GM12878 (cell line): ENCODE results near the gene KRT72. TPM values are rescaled to one million over a fixed set of nuclear protein-coding genes. Genes with fewer than 3 reads are reported as not detected.

Source experiments
- ATAC-seq: fragments of 200-7000 bp; cut with Tn5 transposase; 3 replicates; pipeline ENCODE4 v1.9.1; 2020; ENCODE audit warnings: mild to moderate bottlenecking, moderate library complexity
- BruUV-seq: library from RNA; stranded (reverse); fragments of 400-500 nt; replicated peaks from 2 replicates; lab custom pipeline; 2021; lab: Mats Ljungman, UMichigan
- CTCF ChIA-PET: fragments of 300-600 bp; sonication (Branson Sonifier 250); formaldehyde crosslinking; extraction: SDS; loops from one replicate; lab custom pipeline; 2021; ENCODE audit warnings: inconsistent platforms; lab: Yijun Ruan, JAX
- POLR2A ChIA-PET: fragments of 350-600 bp; formaldehyde crosslinking; extraction: SDS; loops from one replicate; lab custom pipeline; 2021; ENCODE audit warnings: inconsistent platforms; lab: Charles Lee
- RAD21 ChIA-PET: fragments of 300-600 bp; sonication (Branson Sonifier 250); formaldehyde crosslinking; loops from one replicate; lab custom pipeline; 2023; ENCODE audit warnings: antibody characterized with exemption; ENCODE audit not compliant: unreplicated experiment; lab: Charles Lee
- SMC1A ChIA-PET: fragments of 300-600 bp; sonication (Branson Sonifier 250); formaldehyde crosslinking; loops from one replicate; lab custom pipeline; 2023; ENCODE audit not compliant: unreplicated experiment, uncharacterized antibody; lab: Charles Lee
- DNase-seq: peaks from one replicate; pipeline ENCODE4 v3.0.0-alpha.2; 2011; ENCODE audit warnings: low read depth, low spot score
- FAIRE-seq: peaks from 3 replicates; lab custom pipeline; 2011; peaks lifted over from hg19 to GRCh38; lab: Jason Lieb, UNC
- H2AFZ ChIP-seq: 2 replicates; pipeline ENCODE4 v1.6.0; 2011; ENCODE audit warnings: low read depth, low read length, control low read depth; ENCODE audit not compliant: control insufficient read depth
- H3K27ac ChIP-seq: 2 replicates; pipeline ENCODE4 v1.5.1; 2011; ENCODE audit warnings: control low read depth; ENCODE audit not compliant: control insufficient read depth, insufficient read depth
- H3K27me3 ChIP-seq, 2 experiments: replicated peaks in 1 of 2; 2 replicates each; pipeline versions ENCODE4 v1.6.0 to v1.6.1; 2011; ENCODE audit warnings: low read length in 1 of 2; ENCODE audit not compliant: control insufficient read depth in 2 of 2, insufficient read depth in 2 of 2
- H3K36me3 ChIP-seq, 2 experiments: 2 replicates each; pipeline ENCODE4 v1.5.1; 2011; ENCODE audit warnings: low read length in 1 of 2; ENCODE audit not compliant: control insufficient read depth in 2 of 2, insufficient read depth in 2 of 2
- H3K4me1 ChIP-seq: 2 replicates; pipeline ENCODE4 v1.6.1; 2011; ENCODE audit warnings: mild to moderate bottlenecking, low read length, moderate library complexity, mixed read lengths; ENCODE audit not compliant: control insufficient read depth, insufficient read depth
- H3K4me2 ChIP-seq: 2 replicates; pipeline ENCODE4 v1.6.0; 2011; ENCODE audit warnings: control low read depth; ENCODE audit not compliant: control insufficient read depth, insufficient read depth
- H3K4me3 ChIP-seq: fragments of 200-600 bp; sonication (generic); 2 replicates; pipeline ENCODE4 v1.5.1; 2016
- H3K79me2 ChIP-seq: 2 replicates; pipeline ENCODE4 v1.6.0; 2011; ENCODE audit warnings: low read length; ENCODE audit not compliant: control insufficient read depth, insufficient read depth
- H3K9ac ChIP-seq: 2 replicates; pipeline ENCODE4 v1.8.0; 2011; ENCODE audit warnings: low read length, control low read depth, mixed read lengths; ENCODE audit not compliant: control insufficient read depth, insufficient read depth
- H3K9me3 ChIP-seq: replicated peaks from 3 replicates; pipeline ENCODE4 v1.5.1; 2011; ENCODE audit warnings: mild to moderate bottlenecking, low read length; ENCODE audit not compliant: control insufficient read depth, insufficient read depth
- H4K20me1 ChIP-seq: 2 replicates; pipeline ENCODE4 v1.6.0; 2011; ENCODE audit not compliant: control insufficient read depth, insufficient read depth
- CBFB ChIP-seq: IDR thresholded peaks from 2 replicates; pipeline ENCODE4 v1.6.1; 2016; ENCODE audit warnings: antibody characterized with exemption, low read depth
- CHD1 ChIP-seq: IDR thresholded peaks from 2 replicates; pipeline ENCODE4 v1.6.1; 2012; ENCODE audit warnings: low read depth, low read length, improper control_type of control experiment
- EGR1 ChIP-seq, 2 experiments: IDR thresholded peaks; 1 replicate in 1 of 2; 2 replicates in 1 of 2; pipeline ENCODE4 v1.6.1; 2011 to 2012; ENCODE audit warnings: low read depth in 2 of 2, low read length in 2 of 2, borderline replicate concordance in 1 of 2, mild to moderate bottlenecking in 1 of 2, moderate library complexity in 1 of 2
- EP300 ChIP-seq, 2 experiments: fragments of 150-350 bp in 1 of 2; IDR thresholded peaks; 2 replicates each; pipeline ENCODE4 v1.6.1; 2011 to 2012; ENCODE audit warnings: low read depth in 2 of 2, low read length in 2 of 2, borderline replicate concordance in 1 of 2, improper control_type of control experiment in 1 of 2, inconsistent platforms in 1 of 2; ENCODE audit not compliant: control insufficient read depth in 1 of 2
- HSF1 ChIP-seq: fragments of 150-350 bp; IDR thresholded peaks from 2 replicates; pipeline ENCODE4 v1.6.1; 2014; ENCODE audit warnings: mild to moderate bottlenecking, low read depth, low read length
- IRF4 ChIP-seq: IDR thresholded peaks from 2 replicates; pipeline ENCODE4 v1.6.1; 2011; ENCODE audit warnings: low read depth, low read length
- KDM1A ChIP-seq: fragments of 200-600 bp; sonication (generic); IDR thresholded peaks from 2 replicates; pipeline ENCODE4 v1.6.1; 2016; ENCODE audit warnings: borderline replicate concordance
- MYC ChIP-seq: IDR thresholded peaks from 2 replicates; pipeline ENCODE4 v1.6.1; 2011; ENCODE audit warnings: mild to moderate bottlenecking, low read length, moderate library complexity, inconsistent platforms; ENCODE audit not compliant: insufficient read depth, insufficient replicate concordance, insufficient read length, severe bottlenecking
- POLR2AphosphoS5 ChIP-seq: IDR thresholded peaks from 2 replicates; pipeline ENCODE4 v1.6.1; 2011; ENCODE audit warnings: mild to moderate bottlenecking, low read length, inconsistent platforms
- RAD51 ChIP-seq: fragments of 450-650 bp; IDR thresholded peaks from 2 replicates; pipeline ENCODE4 v1.6.1; 2016; ENCODE audit warnings: moderate library complexity, mild to moderate bottlenecking, inconsistent platforms
- RB1 ChIP-seq: fragments of 450-650 bp; formaldehyde crosslinking; IDR thresholded peaks from 2 replicates; pipeline ENCODE4 v1.6.1; 2017; ENCODE audit warnings: mild to moderate bottlenecking, borderline replicate concordance
- SREBF2 ChIP-seq: IDR thresholded peaks from 2 replicates; pipeline ENCODE4 v1.6.1; 2012; ENCODE audit warnings: mild to moderate bottlenecking, low read length
- TCF12 ChIP-seq: IDR thresholded peaks from 2 replicates; pipeline ENCODE4 v1.6.1; 2011; ENCODE audit warnings: low read depth, mild to moderate bottlenecking, low read length
- TCF3 ChIP-seq: IDR thresholded peaks from 2 replicates; pipeline ENCODE4 v1.6.1; 2012; ENCODE audit warnings: low read depth, mild to moderate bottlenecking, low read length, borderline replicate concordance; ENCODE audit not compliant: insufficient read depth
- ZBED1 ChIP-seq: IDR thresholded peaks from 2 replicates; pipeline ENCODE4 v1.6.1; 2016; ENCODE audit warnings: borderline replicate concordance
- ZNF274 ChIP-seq: IDR thresholded peaks from one replicate; pipeline ENCODE4 v1.8.0; 2011; ENCODE audit not compliant: insufficient read length, insufficient read depth
- ZNF592 ChIP-seq: fragments of 450-650 bp; IDR thresholded peaks from 2 replicates; pipeline ENCODE4 v1.6.1; 2017; ENCODE audit warnings: mild to moderate bottlenecking, moderate library complexity
- WGBS: methylation state at CpG from one replicate; pipeline ENCODE4 v1.1.6; 2016; ENCODE audit warnings: low lambda C conversion rate; ENCODE audit not compliant: insufficient replicate concordance, insufficient coverage; ENCODE audit errors: missing lambda C conversion rate; 5-methylcytosine and 5-hydroxymethylcytosine counted together
- in situ Hi-C: fragments of 300-500 bp; cut with MboI; formaldehyde crosslinking; loops from 9 replicates; pipeline ENCODE4 v1.14.3; 2018; ENCODE audit warnings: mixed read lengths
- intact Hi-C: fragments of 100-400 bp; cut with micrococcal nuclease; formaldehyde crosslinking; loops from one replicate; pipeline ENCODE4 v1.14.2; 2022; ENCODE audit not compliant: unreplicated experiment
- polyA plus RNA-seq, 11 experiments: library from polyadenylated mRNA; depleted of rRNA in 4 of 11; unstranded in 6 of 11; stranded (reverse) in 5 of 11; fragments of >200 nt; fragmentation: Nextera tagmentation in 4 of 11; fragmentation: Illumina TruSeq in 1 of 11; extraction: Ambion mirVana in 4 of 11; extraction: Trizol in 1 of 11; gene quantifications; 1 replicate in 1 of 11; 2 replicates in 10 of 11; pipeline versions ENCODE4 v1.2.1 to v1.2.3, GENCODE V29; 2011 to 2016; ENCODE audit warnings: inconsistent platforms in 2 of 11, missing spikeins in 2 of 11, low read depth in 1 of 11
- total RNA-seq, 4 experiments: library from RNA; depleted of rRNA in 3 of 4; stranded (reverse); fragments of >200 nt in 3 of 4; fragmentation: Illumina TruSeq in 1 of 4; extraction: Trizol in 1 of 4; gene quantifications; 2 replicates each; pipeline versions ENCODE4 v1.2.1 to v1.2.3, GENCODE V29; 2013 to 2021
- TF ChIP-seq, protein P1 (sequence below): fragments of 450-650 bp; IDR thresholded peaks from 2 replicates; pipeline ENCODE4 v1.6.1; 2017; ENCODE audit warnings: mild to moderate bottlenecking, low read depth, inconsistent platforms; ENCODE audit not compliant: poor library complexity, severe bottlenecking

The KRT72 gene
- total and polyA plus RNA-seq, 10 of the 15 experiments (the other 5 are each of a cell fraction or from before 2014, with no cell fraction given) = not detected

DNA sequence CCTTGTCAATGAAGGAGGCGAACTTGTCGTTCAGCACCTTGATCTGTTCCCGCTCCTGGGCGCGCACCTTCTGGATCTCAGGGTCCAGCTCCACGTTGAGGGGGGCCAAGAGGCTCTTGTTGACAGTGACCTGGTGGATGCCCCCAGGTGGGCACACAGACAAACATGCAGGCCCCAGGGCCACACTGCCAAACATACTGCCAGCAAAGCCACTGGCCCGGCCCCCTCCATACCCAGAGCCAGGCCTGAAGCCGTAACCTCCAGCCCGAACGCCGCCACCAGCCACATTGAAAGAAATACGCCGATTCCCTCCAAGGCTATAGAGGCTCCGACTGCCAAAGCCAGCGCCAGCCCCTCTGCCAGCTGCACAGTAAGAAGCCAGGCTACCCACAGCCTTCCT lies 28.0 kb downstream of the KRT72 start:
- in situ Hi-C loops = no loop called here
- Histone ChIP-seq H3K4me1 (no peaks in the 10 kb centered on the region), H3K4me3 (no peak overlapping the region), H2AFZ (no peak overlapping the region), H3K9ac (no peak overlapping the region), H3K27me3 (peaks cover 6 to 15% of the 10 kb centered on the region in 2 experiments), H4K20me1 (peaks cover 6% of the 10 kb centered on the region; the same call in 1 of the 2 replicates), H3K9me3 (no peaks in the 10 kb centered on the region), H3K36me3 (no peaks in the 10 kb centered on the region), H3K79me2 (no peaks in the 10 kb centered on the region), H3K4me2 (no peak overlapping the region), H3K27ac (no peak overlapping the region)
- DNase-seq = no peak
- CTCF ChIA-PET = no interaction called here
- intact Hi-C loops = no loop called here
- BruUV-seq = no TSS peak
- WGBS = 49% methylated on average over 15 of the region's 15 CpGs
- SMC1A ChIA-PET = no interaction called here
- ATAC-seq = no peak
- POLR2A ChIA-PET = no interaction called here
- RAD21 ChIA-PET = no interaction called here
- no peak for FAIRE-seq
- no peak for TF ChIP-seq IRF4
- no peak for TF ChIP-seq POLR2AphosphoS5
- TF ChIP-seq HSF1 = no peak
- TF ChIP-seq ZBED1 = no peak
- no peak for TF ChIP-seq ZNF592
- TF ChIP-seq CBFB = no peak
- no peak for TF ChIP-seq RAD51
- TF ChIP-seq MYC = no peak
- TF ChIP-seq TCF12 = no peak
- TF ChIP-seq, protein P1, sequence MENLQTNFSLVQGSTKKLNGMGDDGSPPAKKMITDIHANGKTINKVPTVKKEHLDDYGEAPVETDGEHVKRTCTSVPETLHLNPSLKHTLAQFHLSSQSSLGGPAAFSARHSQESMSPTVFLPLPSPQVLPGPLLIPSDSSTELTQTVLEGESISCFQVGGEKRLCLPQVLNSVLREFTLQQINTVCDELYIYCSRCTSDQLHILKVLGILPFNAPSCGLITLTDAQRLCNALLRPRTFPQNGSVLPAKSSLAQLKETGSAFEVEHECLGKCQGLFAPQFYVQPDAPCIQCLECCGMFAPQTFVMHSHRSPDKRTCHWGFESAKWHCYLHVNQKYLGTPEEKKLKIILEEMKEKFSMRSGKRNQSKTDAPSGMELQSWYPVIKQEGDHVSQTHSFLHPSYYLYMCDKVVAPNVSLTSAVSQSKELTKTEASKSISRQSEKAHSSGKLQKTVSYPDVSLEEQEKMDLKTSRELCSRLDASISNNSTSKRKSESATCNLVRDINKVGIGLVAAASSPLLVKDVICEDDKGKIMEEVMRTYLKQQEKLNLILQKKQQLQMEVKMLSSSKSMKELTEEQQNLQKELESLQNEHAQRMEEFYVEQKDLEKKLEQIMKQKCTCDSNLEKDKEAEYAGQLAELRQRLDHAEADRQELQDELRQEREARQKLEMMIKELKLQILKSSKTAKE = no peak
- no peak for TF ChIP-seq EP300 (IDR thresholded peaks at IDR 0.05; ENCODE audit: borderline replicate concordance in 1 of 2, control insufficient read depth in 1 of 2, low read depth in 2 of 2, low read length in 2 of 2)
- TF ChIP-seq KDM1A = no peak
- TF ChIP-seq TCF3 = no peak
- TF ChIP-seq EGR1 (IDR thresholded peaks at IDR 0.05; ENCODE audit: borderline replicate concordance in 1 of 2, low read depth in 2 of 2, low read length in 2 of 2) = no peak
- no peak for TF ChIP-seq RB1
- TF ChIP-seq SREBF2 = no peak
- TF ChIP-seq CHD1 = no peak
- no peak for TF ChIP-seq ZNF274
